Measurements from ENCODE around the gene GAK.
"Not testable (repeated sequence)": the region's sequence is repeated elsewhere in the genome, so short reads cannot be mapped to it uniquely, and the experiment has no call there.

Gene GAK

DNA sequence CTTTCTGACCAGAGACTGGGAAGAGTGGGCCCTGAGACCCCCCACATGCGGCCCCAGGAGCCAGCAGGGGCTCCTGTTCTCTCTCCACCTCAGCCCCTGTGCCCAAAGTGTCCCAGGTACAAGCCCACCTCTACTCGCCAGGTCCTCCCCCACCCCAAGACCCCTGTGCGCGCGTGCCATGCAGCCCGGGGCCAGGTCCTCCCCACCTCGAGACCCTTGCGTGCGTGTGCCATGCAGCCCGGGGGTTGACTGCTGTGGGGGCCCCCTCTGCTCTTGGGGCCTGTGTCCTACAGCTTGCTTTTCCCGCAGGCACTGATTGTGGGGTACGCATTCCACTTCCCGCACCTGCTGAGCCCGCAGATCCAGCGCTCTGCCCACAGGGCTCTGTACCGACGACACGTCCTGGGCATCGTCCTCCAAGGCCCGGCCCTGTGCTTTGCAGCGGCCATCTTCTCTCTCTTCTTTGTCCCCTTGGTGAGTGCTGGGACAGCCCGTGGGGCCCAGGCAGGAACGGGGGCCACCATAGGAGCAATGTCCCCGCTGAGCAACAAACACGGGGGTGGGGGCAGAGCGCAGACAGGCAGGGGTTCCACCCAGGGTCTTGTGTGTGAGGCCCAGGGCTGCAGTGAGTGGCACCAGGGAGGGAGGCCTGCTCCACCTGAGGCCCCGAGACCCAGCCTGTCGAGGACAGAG, 20.9 kb upstream of the GAK start:
- no peak for DNase-seq (ENCODE audit: low spot score)

DNA sequence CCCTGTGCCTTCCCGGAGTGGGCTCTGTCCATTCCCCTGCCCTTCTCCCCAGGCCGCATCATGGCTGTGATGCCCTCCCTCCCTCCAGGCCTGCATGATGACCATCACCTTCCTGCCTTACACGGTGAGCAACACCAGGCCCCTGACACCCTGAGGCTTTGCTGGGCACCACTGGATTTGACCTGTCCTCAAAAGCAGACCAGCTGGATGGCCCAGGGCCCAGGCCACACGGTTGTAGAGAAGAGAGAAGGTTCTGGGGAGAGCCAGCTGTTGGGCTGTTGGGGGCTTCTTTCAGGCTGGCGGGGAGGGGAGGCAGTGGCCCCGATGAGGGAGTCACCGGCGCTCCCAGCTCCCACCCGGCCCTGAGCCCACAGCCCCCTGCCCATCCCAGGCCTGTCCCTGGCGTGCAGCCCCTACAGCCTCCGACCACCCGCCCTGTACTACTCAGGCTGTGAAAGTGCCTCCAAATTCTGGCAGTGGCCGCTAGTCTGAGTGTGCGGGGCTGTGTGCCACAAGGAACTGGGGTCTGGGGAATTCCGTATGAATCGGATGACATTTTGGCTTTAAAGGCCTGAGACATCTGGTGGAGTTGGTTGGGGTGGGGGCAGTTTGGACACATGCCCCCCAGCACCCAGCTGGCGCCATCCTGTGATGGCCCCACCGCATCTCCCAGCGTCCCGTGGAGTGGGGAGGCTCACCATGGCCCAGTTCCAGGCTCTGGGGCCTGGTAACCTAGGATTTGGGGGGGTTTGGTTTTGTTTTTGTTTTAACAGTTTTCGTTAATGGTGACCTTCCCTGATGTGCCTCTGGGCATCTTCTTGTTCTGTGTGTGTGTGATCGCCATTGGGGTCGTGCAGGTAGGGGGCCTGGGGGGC, 19.7 kb upstream of the GAK start:
- DNase-seq (ENCODE audit: low spot score) = no peak

DNA sequence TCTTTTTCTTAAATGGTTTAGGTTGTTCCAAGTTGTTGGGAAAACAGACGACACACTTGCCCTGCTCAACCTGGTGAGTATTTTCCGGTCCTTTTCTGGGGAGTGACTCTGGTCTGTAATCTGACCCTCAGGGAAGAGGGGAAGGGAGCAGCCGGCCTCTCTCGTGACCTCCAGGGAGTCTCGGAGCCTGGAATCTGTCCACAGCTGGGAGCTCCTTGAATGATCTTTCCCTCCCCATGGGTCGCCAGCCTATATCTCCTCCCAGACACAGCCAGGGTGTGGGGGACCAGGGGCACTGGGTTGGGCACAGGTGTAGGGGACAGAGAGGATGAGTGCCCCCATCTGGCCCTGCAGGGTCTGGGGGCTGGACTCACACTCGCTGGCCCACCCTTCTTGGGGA, 19.1 kb upstream of the GAK start:
- DNase-seq (ENCODE audit: low spot score) = no peak

DNA sequence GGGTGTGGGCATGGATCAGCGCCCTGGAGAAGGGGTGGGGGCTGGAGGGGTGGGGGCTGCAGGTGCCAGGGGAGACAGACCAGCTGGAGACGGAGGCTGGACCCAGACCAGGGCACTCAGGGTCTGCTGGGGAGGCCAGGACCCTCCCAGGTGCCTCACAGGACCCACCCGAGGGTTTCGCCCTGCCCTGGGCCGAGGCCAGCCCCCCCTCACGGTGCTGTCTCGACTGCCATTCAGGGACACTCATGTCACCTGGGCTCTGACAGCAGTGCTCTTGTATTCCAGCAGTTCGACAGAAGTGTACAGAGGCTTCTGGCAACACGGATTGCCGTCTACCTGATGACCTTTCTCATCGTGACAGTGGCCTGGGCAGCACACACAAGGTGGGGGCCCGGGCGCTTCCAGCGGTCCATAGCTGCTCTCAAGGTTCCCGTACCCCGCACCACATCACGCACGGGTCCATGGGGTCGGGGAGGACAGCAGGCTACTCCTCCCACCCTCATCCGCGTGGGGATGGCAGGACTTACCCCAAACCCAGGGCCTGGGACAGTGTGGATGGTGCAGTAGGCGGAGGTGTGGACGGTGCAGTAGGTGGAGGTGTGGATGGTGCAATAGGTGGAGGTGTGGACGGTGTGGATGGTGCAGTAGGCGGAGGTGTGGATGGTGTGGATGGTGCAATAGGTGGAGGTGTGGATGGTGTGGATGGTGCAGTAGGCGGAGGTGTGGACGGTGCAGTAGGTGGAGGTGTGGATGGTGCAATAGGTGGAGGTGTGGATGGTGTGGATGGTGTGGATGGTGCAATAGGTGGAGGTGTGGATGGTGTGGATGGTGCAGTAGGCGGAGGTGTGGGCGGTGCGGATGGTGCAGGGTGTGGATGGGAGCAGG, 18.3 kb upstream of the GAK start:
- DNase-seq (ENCODE audit: low spot score) = no peak

DNA sequence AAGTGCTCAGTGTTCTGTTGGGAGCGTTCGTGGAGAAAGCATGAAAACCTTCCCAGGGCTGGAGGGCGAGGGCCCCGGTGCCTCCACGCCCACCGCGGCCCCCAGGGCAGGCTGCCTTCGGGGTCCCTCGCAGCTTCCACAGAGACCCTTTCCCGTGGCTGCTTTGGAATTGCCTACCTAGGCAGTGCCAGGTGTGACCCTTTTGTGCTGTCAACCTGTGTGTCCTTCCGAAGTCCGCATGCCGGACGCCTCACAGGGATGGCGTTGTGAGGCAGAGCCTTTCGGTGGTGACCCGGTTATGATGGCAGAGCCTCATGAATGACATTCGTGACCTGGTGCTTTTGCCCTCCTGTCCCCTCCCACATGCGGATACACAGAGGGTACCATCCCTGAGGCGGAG, 17.5 kb upstream of the GAK start:
- DNase-seq (ENCODE audit: low spot score) = no peak

DNA sequence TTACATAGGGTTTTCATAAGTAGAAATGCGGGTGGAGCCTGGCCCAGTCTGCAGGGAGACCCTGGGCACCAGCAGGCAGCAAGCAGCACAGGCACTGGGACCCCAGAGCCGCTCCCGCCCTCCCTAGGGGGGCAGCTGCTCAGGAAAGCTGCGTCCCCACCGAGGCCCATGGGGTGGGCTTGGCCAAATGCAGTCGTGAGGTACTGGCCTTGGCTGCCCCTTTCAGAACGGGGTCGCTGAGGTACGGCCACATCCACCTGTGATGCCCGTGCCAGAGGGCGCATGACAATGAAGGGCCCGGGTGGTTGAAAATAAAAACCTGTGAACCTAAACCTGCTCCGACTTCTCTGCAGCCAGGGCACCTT, 16.8 kb upstream of the GAK start:
- DNase-seq (ENCODE audit: low spot score) = no peak

DNA sequence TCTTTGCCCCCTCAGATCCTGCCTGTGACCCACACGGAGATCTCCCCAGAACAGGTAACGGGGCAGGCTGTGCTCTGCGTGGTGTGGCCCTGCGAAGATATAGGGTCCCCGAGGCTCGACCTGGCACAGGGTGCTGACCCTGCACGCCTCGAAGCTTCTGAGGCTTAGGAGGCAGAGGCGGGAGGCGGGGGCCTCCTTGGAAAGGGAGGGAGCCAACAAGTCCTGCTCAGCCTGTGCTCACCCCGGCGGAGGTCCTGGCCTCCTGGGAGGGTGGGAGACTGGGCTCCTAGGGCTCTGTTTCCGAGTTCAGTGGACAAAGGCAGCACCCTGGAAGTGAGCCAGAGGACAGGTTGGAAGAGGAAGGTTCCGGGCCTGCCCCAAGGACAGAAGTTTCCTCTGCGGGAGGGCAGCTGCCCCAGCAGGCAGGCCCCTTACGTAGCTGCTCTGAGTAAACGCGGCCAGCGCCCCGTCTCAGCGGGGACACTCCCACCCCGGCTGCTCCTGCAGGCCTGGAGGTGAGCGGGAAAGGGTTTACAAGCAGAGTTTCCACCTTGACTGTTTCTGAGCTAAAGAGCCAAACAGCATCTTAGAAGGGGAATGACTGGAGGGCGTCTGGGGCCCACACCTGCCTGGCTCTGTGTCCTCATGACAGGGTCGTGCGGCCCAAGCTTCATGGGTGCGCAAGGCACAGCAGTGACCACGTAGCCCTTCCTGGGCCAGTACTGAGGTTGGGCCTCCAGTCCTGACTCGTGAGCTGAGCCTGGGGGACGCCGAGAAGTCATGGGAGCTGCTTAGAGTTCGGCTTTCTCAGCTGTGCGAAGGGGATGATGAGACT, 16.2 kb upstream of the GAK start:
- no peak for DNase-seq (ENCODE audit: low spot score)

DNA sequence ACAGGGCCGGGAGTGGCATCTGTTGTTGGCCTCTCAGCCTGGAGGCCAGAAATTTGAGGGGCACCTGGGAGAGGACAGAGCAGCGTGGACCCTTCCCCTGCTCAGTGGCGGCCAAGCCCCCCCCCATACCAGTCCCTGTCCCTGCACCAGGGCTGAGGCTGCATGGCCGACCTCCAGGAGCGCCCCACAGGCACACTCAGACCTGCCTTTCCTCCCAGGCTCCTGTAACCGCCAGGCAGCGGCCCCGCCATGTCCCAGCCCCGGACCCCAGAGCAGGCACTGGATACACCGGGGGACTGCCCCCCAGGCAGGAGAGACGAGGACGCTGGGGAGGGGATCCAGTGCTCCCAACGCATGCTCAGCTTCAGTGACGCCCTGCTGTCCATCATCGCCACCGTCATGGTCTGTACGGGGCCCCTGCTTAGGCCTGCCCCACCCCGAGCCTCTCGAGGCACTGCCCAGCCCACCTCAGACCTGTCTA, 15.4 kb upstream of the GAK start:
- no peak for DNase-seq (ENCODE audit: low spot score)

DNA sequence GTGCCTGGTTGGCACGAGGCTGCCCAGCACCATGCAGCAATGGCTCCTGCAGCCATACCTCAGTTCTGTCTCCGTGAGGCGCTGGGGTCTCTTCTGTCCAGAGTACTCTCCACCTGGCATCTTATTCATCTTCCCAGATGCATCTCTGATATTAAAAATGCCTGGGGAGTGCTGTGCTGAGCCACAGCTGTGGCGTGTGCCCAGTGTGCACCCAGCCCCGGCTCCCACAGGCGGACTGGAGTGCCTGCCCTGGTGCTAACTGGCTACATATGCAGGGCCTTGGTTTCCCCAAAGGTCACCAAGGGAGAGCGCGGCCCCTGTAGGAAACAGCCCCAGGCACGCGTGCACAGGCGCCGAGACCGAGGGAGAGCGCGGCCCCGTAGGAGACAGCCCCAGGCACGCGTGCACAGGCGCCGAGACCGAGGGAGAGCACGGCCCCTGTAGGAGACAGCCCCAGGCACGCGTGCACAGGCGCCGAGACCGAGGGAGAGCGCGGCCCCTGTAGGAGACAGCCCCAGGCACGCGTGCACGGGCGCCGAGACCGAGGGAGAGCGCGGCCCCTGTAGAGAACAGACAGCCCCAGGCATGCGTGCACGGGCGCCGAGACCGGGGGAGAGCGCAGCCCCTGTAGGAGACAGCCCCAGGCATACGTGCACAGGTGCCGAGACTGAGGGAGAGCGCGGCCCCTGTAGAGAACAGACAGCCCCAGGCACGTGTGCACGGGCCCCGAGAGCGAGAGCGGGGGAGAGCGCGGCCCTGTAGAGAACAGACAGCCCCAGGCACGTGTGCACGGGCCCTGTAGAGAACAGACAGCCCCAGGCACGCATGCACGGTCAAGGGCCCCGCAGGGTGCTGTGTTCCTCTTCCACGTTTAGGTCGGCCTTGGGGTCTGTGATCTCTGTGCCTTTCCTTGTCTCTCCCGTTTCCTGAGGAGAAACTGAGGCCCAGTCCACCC, 14.7 kb upstream of the GAK start:
- no peak for DNase-seq (ENCODE audit: low spot score)

DNA sequence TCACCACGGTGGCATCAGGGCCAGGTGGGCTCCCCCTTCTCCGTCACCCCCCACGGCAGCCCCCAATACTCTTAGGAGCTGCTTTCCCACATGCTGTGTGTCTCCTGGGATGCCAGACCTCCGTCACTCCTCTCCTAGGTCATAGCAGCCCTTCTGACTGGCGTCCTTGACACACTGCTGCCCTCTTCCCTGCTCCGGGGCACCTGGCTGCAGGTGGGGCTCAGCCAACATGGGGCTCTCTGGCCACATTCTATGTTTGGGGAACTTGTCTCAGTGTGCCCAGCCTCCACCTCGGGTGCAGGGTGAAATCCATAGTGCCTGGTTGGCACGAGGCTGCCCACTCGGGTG, 14.0 kb upstream of the GAK start:
- no peak for DNase-seq (ENCODE audit: low spot score)

DNA sequence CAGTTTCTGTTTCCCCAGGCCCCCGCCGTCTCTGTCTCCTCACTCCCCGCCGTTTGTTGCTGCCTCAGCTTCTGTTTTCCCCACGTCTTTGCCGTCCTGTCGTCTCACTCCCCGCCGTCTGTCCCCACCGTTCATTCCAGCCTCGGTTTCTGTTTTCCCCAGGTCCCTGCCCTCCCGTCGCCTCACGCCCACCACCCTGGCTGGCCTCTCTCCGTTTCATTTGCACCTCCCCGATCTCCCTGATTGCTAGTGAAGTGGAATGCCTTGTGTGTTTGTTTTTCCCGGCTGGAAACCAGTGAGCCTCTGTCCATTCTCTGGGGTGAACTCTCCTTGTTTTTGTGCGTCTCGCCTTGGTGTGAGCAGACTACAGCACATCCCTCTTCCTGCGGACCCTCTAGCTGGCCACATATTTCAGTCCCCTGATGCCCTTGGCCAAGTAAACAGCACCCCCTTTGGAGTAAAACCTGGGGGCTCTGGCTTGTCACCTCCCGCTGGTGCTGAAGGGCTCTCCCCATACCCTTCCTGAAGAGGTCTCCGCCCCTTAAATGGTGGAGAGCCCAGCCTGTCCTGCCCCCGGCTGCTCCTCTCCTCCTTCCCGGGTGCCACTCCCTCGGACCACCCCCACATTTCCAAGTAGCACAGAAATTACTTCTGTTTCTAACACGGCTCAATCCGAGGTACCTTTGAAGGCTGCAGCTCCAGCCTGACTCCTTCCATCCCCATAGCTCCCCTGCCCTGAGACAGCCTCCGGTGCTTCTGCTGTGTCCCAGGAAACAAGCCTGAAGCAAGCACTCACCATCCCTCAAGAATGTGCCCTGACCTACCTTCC, 13.4 kb upstream of the GAK start:
- no peak for DNase-seq (ENCODE audit: low spot score)

DNA sequence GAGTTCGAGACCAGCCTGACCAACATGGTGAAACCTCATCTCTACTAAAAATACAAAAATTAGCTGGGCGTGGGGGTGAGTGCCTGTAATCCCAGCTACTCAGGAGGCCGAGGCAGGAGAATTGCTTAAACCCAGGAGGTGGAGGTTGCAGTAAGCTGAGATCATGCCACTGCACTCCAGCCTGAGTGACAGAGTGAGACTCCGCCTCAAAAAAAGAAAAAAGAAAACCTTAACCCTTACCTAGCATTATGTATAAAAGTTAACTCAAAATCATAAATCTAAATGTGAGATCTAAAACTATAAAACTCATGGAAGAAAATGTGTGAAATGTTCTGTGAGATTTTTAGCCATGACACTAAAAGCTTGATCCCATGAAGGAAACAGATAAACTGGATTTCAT, 7.4 kb upstream of the GAK start:
- not testable (repeated sequence) for DNase-seq (ENCODE audit: low spot score)

DNA sequence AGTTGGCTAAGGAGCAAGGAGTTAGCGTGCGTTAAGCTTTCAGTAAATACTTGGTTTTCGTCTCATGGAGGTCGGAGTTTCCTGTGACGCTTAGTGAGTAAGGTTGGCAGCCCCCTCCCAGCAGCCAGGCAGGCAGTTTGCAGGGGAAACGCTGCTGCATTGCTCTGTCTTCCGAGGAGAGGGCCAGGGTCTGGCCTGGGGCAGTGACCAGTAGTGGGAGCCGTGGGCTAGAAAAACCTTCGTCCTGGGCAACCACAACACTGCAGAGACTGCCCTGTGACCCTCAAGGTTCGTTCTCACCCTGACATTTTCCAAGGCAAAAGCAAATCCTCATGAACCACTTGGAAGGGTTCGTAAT, 576 bp upstream of the GAK start:
- DNase-seq (ENCODE audit: low spot score) = no peak

DNA sequence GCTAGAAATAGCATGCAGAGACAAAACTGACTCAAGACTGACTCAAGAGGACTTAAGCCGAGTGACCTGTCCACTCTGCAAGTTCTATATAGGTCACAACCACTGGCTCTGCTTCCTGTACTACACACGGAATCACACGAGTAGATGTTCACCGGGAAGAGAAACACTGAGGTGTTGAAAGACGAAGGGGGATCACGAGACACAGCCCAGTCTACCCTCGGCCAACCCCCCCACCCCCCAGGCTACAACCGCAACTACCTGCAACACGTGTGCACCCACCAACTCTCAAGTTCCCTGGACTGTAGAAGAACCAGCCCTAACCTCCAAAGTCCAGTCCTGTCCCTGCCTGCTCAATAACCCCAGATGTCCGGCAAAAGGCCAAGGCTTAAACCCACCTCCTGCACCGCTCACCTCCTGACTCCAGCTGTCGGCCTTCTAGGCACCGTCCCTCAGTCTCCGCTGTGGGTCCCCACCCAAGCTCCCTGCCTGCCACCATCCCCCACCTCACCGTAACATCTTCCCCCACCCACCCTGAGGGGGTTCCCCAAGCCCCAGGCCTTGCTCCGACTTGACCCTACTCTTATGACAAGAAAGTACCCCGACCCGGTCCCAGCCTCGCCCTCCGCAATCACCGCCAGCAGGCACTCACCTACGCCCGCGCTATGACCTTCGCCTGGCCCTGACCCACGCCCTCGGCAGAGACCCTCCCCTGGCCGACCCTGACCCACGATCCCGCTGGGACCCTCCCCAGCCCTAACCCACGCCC, 739 bp downstream of the GAK start:
- DNase-seq (ENCODE audit: low spot score) = no peak

DNA sequence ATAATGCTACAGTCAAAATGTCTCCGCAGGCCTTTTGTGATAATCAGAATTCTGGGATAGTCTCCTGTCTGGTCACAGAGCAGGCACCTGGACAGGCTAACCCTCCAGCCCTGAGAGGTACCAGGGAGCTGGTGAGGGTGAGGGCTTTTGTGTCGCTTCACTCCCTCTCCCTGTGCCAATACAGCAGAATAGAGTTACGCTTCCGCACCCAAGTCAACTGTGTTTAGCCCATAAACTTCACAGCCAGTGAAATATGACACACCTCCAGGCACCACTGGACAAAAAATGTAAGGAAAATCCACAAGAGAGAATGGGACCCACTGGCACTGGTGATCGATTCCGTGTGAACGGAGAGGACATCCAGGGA, 1.3 kb downstream of the GAK start:
- DNase-seq (ENCODE audit: low spot score) = no peak

DNA sequence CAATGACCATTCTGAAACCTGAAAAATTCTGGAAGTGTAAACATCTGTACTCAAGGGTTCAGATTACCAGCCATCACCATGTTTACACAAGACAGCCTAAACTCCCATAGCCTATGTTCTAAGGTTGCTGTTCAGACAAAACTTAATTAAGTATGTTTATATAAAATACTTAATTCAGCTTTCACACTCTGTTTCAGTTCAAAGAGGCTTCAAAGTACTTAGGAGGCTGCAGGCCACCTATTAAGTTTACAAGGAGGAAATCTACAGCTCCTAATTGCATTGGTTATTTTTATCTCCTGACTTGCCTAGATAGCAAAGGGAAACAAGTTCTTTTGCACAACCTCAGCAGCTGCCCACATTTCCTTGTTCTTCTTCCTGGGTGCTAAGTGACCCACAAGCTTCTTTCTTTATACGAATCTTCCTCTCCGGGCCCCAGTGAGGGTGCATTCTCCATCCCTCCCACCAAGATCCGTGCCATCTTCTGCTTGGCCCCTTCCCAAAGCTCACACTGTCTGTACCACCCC, 2.0 kb downstream of the GAK start:
- DNase-seq (ENCODE audit: low spot score) = peak; percentile 49

DNA sequence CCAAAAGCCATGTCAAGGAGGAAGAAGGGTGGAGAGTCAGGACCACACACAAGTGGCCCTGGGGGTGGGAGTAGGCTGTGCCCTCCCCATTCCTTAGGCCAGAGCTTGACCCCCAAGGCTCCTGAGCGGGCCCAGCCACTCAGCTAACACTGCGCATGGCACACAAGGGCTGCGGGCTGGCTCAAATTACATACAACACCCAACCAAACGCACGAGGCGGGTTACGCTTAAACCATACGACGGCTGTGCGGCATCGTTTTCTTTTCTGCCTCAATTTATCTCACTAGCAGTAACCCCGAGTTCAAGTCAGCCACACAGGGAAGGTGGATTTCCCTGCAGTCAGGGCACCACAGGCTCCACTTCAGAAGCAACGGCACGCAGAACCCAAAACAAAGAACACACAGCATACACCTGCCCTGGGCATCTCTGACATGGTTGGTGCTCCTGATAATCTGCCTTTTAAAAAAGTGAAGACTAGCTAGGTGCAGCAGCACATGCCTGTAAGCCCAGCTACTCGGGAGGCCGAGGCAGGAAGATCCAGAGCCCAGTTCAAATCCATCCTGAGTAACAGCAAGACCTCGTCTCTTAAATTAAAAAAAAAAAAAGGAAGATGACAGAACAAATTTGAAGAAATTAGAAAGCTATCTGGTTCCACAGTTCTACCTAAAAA, 2.9 kb downstream of the GAK start:
- no peak for DNase-seq (ENCODE audit: low spot score)

DNA sequence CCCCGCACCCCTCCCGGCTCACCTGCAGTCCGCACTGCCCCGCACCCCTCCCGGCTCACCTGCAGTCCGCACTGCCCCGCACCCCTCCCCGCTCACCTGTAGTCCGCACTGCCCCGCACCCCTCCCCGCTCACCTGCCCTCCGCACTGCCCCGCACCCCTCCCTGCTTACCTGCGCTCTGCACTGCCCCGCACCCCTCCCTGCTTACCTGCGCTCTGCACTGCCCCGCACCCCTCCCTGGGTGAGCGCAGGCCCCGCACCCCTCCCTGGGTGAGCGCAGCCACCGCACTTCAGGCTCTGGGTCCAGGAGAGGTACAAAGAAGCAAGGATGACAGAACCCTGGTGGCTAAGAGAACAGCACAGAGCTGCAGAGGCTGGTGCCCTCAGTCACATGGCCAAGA, 4.5 kb downstream of the GAK start:
- DNase-seq (ENCODE audit: low spot score) = not testable (repeated sequence)
